Activated T-helper 1 cell treated with anti-CD3 and anti-CD28 coated beads, Interleukin-2, amount 50 U/mL, for 16 hours (primary cell): ENCODE measurements around the gene G2E3.
"Not testable (repeated sequence)": the region's sequence is repeated elsewhere in the genome, so short reads cannot be mapped to it uniquely, and the experiment has no call there.

Experiments used
- DNase-seq, 2 donors: peaks; one replicate each; pipeline ENCODE4 v3.0.0-alpha.2; 2020; ENCODE audit warnings: low read depth in 1 of 2, low spot score in 1 of 2

The G2E3 gene

GRCh38 chr14:30558675-30559555, at the start of gene G2E3:
Gene G2E3, plus strand, starts transcription at chr14:30559158. Its CDS starts 21,922 bp downstream, at chr14:30581080.
- peak; percentile 68 to 79 for DNase-seq

GRCh38 chr14:30517737-30518136, 41.2 kb upstream of the G2E3 start:
- DNase-seq = no peak

- no peak for DNase-seq
These were observed 39.9 kb upstream of the G2E3 start for GRCh38 chr14:30518867-30519560.

- DNase-seq = no peak
These were observed 39.0 kb upstream of the G2E3 start for GRCh38 chr14:30519961-30520360.

- no peak for DNase-seq
These were observed 38.4 kb upstream of the G2E3 start for GRCh38 chr14:30520536-30520935.

- no peak for DNase-seq
These were observed 36.8 kb upstream of the G2E3 start for GRCh38 chr14:30521899-30522736.

- no peak for DNase-seq
These were observed 33.1 kb upstream of the G2E3 start for GRCh38 chr14:30525833-30526232.

- no peak for DNase-seq
These were observed 31.8 kb upstream of the G2E3 start for GRCh38 chr14:30527196-30527595.

GRCh38 chr14:30528119-30528518, 30.8 kb upstream of the G2E3 start:
- DNase-seq = no peak

- no peak for DNase-seq
These were observed 29.9 kb upstream of the G2E3 start for GRCh38 chr14:30528778-30529642.

GRCh38 chr14:30532264-30532663, 26.7 kb upstream of the G2E3 start:
- no peak for DNase-seq

GRCh38 chr14:30533126-30533525, 25.8 kb upstream of the G2E3 start:
- no peak for DNase-seq

- no peak for DNase-seq
These were observed 17.6 kb upstream of the G2E3 start for GRCh38 chr14:30541318-30541717.

GRCh38 chr14:30546735-30547134, 12.2 kb upstream of the G2E3 start:
- not testable (repeated sequence) for DNase-seq

- DNase-seq = no peak
These were observed 11.4 kb upstream of the G2E3 start for GRCh38 chr14:30547388-30548048.

- no peak for DNase-seq
These were observed 8.6 kb upstream of the G2E3 start for GRCh38 chr14:30550335-30550734.

GRCh38 chr14:30551460-30551859, 7.5 kb upstream of the G2E3 start:
- DNase-seq = no peak

GRCh38 chr14:30553311-30553989, 5.5 kb upstream of the G2E3 start:
- no peak for DNase-seq

- no peak for DNase-seq
These were observed 640 bp upstream of the G2E3 start for GRCh38 chr14:30558362-30558674.

- no peak for DNase-seq
These were observed 707 bp downstream of the G2E3 start for GRCh38 chr14:30559638-30560091.
